Activated T-cell treated with anti-CD3 and anti-CD28 coated beads for 24 hours (primary cell): ENCODE data around the gene SRMS.

Experiments
- DNase-seq: peaks from one replicate; pipeline ENCODE4 v3.0.0-alpha.2; 2020; ENCODE audit warnings: low read depth

Gene SRMS

DNA sequence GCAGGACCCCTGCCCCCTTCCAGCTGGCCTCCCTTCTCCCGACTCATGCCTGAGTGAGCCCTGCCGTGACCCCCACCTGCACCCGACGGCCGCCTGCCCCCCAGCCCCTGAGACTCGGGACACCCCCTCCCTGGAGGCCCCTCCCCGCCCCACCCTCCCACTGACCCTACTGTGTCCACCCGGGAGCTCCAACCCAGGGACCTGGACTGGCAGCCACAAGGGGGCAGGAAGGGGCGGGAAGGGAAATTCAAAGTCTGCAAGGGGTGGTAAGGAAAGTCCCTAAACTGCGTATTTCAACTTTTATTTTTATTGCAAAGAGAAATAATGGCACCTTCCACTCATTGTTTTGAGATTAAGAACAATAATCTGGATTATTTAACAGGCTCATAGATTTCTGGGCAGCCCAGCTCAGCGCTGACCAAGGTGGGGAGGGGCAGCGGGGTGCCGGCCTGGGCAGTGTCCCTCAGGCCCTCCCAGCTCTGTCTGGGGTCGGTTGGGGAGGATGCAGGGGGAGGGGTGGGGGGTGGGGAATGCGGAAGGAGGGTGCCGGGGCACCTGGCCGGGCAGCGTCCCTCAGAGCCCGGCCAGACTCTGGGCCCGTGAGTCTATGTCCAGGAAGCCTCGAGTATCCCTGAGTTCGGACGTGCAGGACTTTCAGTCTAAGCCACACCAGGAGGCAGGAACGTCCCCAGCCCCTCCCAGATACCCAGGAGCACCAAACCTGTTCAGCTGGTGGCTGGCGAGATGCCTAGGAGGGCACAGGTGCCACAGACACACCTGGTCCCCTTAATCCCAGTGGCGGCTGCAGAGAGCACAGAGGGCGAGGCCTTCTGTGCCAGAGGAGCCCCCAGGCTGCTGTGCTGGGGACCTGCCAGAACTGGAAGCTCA is 9.1 kb downstream of the SRMS start:
- no peak for DNase-seq

GRCh38 chr20:63537525-63538203 is 9.9 kb downstream of the SRMS start:
- DNase-seq, result peak; percentile 92

GRCh38 chr20:63536997-63537524 is 10.5 kb downstream of the SRMS start, which contains the start of gene PTK6:
Gene PTK6 (minus strand): TSS chr20:63537376. CDS start chr20:63537314, 62 bp downstream.
- DNase-seq, result no peak

DNA sequence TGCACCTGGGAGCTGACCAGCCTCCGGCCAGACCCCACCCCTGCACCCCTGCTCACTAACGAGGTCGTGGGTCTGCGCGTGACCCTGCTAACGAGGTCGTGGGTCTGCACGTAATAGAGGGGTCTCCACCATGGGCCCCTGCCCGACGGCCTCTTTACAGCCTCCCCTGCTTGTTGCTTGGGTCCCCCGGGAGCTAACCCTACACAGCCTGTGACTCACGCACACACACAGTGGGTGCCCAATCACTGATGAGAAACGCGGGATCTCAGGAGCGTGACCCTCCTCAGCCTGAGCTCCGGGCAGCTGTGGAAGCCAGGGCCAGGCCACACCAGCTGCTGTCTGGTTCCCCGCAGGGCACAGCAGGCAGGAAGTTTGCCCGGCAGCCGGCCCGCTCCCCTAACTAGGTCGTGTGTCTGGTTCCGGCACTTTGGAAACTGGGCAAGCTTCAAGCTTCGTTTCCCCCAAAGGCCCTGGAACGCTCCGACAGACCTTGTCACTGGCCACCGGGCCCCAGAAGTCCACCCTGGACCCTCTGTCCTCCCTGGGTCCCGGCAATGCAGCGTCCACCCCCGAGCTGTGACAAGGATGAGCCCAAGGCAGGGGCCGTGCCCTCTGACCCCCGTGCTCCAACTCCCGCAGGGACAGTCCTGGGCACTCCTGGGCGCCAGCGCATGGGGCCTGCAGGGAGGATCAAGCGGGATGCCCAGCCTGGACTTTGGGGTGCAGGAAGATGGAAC is 11.1 kb downstream of the SRMS start:
- no peak for DNase-seq

DNA sequence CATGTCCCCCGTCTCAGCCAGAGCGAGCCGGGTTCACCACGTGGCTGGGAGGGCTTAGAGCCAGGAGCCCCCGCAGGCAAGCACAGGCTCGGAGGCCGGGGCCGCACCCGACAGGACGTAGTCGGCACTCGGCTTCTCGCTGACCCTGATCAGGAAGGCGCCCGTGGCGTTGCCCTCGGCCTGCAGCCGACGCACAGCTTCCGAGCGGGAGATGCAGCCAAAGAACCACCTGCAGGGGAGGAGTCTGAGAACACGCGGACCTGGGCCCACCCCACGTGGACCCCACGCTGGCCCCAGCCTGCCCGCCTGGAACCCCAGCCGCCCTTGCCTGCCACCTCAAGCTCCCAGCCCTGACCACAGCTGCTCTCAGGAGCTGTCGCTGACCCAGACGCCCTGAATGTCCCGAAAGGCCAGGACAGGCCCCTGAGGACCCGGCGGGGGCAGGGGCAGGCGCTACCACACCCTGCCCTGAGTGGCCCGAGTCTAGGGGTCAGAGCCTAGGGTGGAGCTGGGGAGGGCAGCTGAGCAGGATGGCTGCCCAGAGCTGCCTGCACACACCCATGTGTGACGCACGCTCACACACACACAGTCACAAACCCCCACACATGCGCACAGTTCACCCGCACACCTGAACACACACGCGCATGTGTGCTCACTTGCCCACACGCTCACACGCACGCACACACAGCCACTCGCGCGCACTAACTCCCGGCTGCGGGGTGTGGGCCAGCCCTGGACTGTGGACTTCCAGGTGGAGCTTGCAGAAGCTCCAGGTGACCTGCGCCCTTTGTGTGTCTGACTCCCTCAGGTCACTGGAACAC is 12.5 kb downstream of the SRMS start:
- DNase-seq, result no peak

- no peak for DNase-seq
These were observed 13.1 kb downstream of the SRMS start for GRCh38 chr20:63534427-63534830.

GRCh38 chr20:63533871-63534393 is 13.6 kb downstream of the SRMS start:
- DNase-seq, result no peak

GRCh38 chr20:63533388-63533787 is 14.2 kb downstream of the SRMS start:
- no peak for DNase-seq

DNA sequence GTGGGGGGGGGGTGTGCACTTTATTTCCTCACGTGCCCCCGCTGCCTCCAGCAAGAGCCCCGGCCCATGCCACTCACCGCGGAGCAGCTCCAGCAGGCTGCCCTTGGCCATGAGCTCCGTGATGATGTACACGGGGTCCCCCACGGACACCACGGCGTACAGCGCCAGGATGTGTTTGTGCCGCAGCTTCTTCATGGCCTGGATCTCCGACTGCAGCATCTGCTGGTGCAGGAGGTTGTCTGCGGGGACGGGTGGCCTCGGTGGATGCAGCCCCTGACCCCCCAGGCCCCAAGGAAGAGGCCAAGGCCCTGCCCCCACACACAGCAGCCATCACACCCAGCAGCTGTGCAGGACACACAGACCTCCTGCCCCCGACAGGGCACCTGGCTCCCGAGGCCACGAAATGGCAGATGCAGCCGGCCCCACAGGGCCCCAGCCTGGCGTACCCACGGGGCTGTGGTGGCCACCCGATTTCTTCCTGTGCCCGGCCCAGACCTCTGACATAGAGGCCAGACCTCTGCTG is 15.0 kb downstream of the SRMS start:
- no peak for DNase-seq

DNA sequence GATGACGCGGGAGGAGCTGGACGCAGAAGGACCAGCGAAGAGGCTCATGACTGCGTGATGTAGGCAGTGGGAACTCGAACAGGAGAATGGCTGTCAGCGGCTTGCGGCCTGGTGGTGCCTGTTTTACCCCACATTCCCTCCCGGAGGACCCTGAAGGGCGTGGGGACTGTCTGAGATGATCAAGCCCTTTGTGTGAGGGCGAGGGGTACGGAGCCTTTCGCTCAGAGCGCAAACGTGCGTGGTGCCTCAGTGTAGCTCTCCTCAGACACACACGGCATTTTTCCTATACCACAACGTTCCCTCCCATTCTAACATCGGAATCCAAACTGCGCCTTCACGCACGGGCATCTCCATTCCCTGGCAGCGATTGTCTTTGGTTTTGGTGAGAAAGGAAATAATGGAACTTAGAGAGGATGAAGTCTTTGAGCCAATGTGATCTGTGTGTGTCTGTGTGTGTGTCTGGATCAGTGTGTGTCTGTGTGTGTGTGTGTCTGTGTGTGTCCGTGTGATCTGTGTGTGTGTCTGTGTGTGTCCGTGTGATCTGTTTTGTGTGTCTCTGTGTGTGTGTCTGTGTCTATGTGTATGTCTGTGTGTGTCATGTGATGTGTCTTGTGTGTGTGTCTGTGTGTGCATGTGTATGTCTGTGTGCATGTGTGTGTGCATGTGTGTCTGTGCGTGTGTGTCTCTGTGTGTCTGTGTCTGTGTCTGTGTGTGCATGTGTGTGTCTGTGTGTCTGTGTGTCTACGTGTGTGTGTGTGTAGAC is 15.7 kb downstream of the SRMS start:
- no peak for DNase-seq

DNA sequence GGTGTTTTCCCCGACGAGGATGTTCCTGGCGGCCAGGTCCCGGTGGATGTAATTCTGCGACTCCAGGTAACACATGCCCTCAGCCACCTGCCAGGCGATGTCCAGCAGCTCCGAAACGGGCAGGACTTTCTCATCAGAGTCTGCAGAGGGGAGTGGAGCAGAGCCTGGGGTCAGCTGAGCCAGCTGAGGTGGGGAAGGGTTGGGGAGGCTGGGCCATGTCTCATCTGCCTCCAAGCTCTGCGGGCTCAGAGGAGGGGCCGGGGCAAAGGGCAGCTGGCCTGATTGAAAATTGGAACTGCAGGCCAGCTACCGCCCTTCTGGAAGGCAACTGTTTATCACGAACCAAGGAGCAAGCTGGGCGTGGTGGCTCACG is 16.8 kb downstream of the SRMS start:
- no peak for DNase-seq

DNA sequence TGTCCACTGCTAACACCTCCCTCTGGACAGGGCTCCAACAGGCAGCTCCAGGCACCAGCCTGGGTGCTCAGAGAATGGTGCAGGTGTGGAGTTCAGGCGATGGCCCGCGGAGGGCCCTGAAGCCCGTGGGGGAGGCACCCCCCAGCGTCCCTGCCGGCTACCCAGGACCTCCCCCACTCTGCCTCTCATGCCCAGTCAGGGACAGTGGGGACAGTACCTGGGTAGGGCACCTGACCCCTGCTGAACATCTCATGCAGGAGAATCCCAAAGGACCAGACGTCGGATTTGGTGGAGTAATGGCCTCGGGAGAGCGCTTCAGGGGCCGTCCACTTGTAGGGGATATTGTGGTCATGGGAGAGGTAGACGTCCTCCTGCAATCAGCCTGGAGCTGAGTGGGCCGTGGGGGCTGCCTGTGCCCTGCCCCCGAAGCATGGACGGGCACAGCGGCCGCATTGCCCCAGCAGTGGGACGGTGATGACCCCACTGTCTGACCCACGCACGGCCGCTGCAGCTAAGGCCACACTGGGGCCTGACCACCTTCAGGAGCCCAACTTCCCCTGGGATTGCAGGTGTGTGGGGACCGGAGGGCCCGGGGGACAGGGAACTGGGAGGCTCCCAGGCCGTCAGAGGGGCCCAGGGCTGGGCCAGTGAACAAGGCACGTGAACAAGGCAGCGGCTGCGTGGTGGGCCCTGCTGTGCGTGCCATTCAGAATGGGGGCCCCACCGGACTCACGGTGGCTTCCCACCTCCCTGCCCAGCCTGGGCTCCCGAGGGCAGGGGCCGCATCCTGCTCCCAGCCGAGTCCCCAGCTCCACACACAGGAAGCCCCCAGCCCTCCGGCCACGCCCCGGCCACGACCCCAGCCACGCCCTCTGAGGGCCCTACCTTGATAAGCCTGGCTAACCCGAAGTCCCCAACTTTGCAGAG is 17.4 kb downstream of the SRMS start:
- no peak for DNase-seq

- DNase-seq, result no peak
These were observed 18.2 kb downstream of the SRMS start for GRCh38 chr20:63529180-63529860.

DNA sequence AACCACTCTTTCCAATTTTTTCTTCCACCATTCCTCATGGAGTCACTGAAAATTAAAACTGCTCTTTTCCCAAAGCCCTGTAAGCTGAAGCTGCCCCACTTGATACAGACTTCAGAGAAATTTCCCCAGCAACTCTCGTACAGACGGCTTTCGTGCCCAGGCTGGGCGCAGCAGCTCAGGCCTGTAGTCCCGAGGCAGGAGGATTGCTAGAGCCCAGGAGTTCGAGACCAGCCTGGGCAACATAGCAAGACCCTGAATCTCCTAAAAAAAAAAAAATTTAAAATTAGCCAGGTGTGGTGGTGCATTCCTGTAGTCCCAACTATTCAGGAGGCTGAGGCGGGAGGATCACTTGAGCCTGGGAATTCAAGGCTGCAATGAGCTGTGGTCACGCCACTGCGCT is 20.4 kb downstream of the SRMS start:
- no peak for DNase-seq

GRCh38 chr20:63525971-63526370 is 21.6 kb downstream of the SRMS start:
- DNase-seq, result no peak

DNA sequence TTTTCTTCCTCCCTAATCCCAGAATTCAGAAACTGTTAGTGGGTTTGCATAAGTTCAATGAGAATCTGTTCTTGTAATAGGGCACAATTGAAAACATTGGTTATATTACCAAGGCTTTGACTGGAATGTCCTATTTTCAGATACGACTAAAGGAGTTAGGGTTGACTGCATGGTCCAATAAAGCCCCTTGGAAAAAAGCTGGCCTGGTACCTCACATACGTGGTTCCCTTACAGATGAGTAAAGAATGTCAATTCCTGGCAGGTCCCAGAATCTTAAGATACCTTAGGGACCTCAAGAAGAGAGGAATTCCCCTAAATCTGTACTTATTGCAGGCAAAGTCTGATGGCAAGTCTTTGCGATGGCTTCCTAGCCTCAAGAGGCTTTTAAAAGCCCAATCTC is 22.4 kb downstream of the SRMS start:
- no peak for DNase-seq

- DNase-seq, result no peak
These were observed 24.5 kb downstream of the SRMS start for GRCh38 chr20:63522981-63523611.
